Breast epithelium (tissue), 4 donors: ENCODE results near the gene MRPL33. TPM values are rescaled to one million over a fixed set of nuclear protein-coding genes. Genes with fewer than 3 reads are reported as not detected.

Experiments used
- DNase-seq, 2 donors: peaks; one replicate each; pipeline ENCODE4 v3.0.0-alpha.2; 2019; ENCODE audit warnings: low spot score in 2 of 2
- H3K27ac ChIP-seq, 2 donors: fragments of 200-600 bp; sonication (generic) in 1 of 2; one replicate each; pipeline ENCODE4 v1.5.1; 2016 to 2019; ENCODE audit warnings: mild to moderate bottlenecking in 1 of 2
- H3K27me3 ChIP-seq, 2 donors: fragments of 200-600 bp; sonication (generic) in 1 of 2; one replicate each; pipeline versions ENCODE4 v1.5.1 to v1.6.0; 2017 to 2019; ENCODE audit warnings: control low read depth in 1 of 2, mild to moderate bottlenecking in 1 of 2
- H3K36me3 ChIP-seq: fragments of 200-600 bp; one replicate; pipeline ENCODE4 v1.5.1; 2019
- H3K4me1 ChIP-seq, 2 donors: fragments of 200-600 bp; sonication (generic); one replicate each; pipeline ENCODE4 v1.5.1; 2016 to 2019; ENCODE audit warnings: control low read depth in 1 of 2
- H3K4me3 ChIP-seq, 3 donors: fragments of 200-600 bp; sonication (generic); 1 replicate in 2 of 3; 2 replicates in 1 of 3; pipeline ENCODE4 v1.5.1; 2016 to 2019; ENCODE audit warnings: mild to moderate bottlenecking in 3 of 3, moderate library complexity in 2 of 3
- H3K9me3 ChIP-seq, 2 donors: fragments of 200-600 bp; sonication (generic) in 1 of 2; one replicate each; pipeline ENCODE4 v1.5.1; 2016 to 2019; ENCODE audit warnings: control low read depth in 1 of 2
- POLR2A ChIP-seq: fragments of 450-650 bp; IDR thresholded peaks from one replicate; pipeline ENCODE4 v1.6.1; 2016; ENCODE audit warnings: antibody characterized with exemption, mild to moderate bottlenecking, moderate library complexity
- POLR2AphosphoS5 ChIP-seq, 3 donors: sonication (generic); formaldehyde crosslinking; IDR thresholded peaks; one replicate each; pipeline ENCODE4 v1.6.1; 2017; ENCODE audit warnings: antibody characterized with exemption in 3 of 3
- intact Hi-C: fragments of 100-400 bp; cut with DNase I; formaldehyde crosslinking; loops from one replicate; pipeline ENCODE4 v1.15.1; 2023; ENCODE audit warnings: low total_unique reads
- total RNA-seq, 3 donors: library from RNA; depleted of rRNA; stranded (reverse); fragments of >200 nt; gene quantifications; one replicate each; pipeline ENCODE4 v1.1.0, GENCODE V29; 2016
- TF ChIP-seq, protein P1 (sequence below), 3 donors: fragments of 450-650 bp; IDR thresholded peaks; one replicate each; pipeline ENCODE4 v1.5.1; 2016 to 2017; ENCODE audit warnings: antibody characterized with exemption in 3 of 3, mild to moderate bottlenecking in 3 of 3, moderate library complexity in 3 of 3

Gene MRPL33
- total RNA-seq, 3 donors from 2014 or later = 88.2 to 93.3 (median 89.7) TPM

DNA sequence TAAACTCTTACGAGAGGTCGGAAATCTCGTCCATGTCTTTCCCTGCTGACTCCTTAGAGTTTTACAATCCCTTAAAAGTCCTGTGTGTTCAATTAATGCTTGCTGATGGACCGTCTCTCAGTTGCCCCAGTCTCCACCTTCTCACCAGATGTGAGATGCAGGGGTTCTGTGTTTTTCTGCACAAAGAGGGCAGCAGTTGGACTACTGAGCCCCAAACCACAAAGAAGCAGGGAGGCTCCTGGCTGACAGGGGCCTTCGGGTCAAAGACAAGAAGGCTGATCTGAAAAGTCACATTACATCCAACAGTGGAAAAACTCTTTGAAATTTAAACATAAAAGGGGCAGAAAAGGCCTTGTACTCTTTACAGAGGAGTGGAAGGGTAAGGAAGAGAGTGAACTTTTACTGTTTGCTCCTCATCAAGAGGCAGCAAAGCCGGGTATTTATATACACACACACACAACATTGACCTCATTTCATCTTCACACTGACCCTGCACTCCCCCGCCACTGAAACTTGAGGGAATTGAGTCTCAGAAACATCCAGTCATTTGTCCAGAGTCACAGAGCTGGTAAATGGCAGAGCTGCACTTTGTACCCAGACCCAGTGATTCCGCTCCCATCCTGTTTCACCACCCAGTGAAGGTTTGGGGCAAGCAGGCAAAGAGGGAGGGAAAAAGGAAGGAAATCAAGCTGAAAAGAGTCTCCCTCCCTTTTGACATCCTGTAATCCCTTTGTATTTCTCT lies 23.7 kb downstream of the MRPL33 start:
- Histone ChIP-seq H3K36me3 (no peaks in the 10 kb centered on the region), H3K4me3 (no peak overlapping the region), H3K9me3 (no peaks in the 10 kb centered on the region), H3K27ac (peak overlapping the region in 1 of 2 donors; percentile 66), H3K4me1 (peaks cover 0 to 5% of the 10 kb centered on the region in 2 donors), H3K27me3 (no peaks in the 10 kb centered on the region)
- intact Hi-C loops = no loop called here
- TF ChIP-seq POLR2AphosphoS5 (IDR thresholded peaks at IDR 0.05) = no peak
- no peak for TF ChIP-seq POLR2A
- TF ChIP-seq, protein P1, sequence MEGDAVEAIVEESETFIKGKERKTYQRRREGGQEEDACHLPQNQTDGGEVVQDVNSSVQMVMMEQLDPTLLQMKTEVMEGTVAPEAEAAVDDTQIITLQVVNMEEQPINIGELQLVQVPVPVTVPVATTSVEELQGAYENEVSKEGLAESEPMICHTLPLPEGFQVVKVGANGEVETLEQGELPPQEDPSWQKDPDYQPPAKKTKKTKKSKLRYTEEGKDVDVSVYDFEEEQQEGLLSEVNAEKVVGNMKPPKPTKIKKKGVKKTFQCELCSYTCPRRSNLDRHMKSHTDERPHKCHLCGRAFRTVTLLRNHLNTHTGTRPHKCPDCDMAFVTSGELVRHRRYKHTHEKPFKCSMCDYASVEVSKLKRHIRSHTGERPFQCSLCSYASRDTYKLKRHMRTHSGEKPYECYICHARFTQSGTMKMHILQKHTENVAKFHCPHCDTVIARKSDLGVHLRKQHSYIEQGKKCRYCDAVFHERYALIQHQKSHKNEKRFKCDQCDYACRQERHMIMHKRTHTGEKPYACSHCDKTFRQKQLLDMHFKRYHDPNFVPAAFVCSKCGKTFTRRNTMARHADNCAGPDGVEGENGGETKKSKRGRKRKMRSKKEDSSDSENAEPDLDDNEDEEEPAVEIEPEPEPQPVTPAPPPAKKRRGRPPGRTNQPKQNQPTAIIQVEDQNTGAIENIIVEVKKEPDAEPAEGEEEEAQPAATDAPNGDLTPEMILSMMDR (IDR thresholded peaks at IDR 0.05) = no peak
- DNase-seq = no peak

GRCh38 chr2:27795868-27796277 lies 24.4 kb downstream of the MRPL33 start:
- Histone ChIP-seq H3K4me1 (peaks cover 0 to 5% of the 10 kb centered on the region in 2 donors), H3K9me3 (no peaks in the 10 kb centered on the region), H3K27ac (peak overlapping the region in 1 of 2 donors; percentile 66), H3K36me3 (no peaks in the 10 kb centered on the region), H3K4me3 (no peak overlapping the region), H3K27me3 (no peaks in the 10 kb centered on the region)
- DNase-seq = no peak
- TF ChIP-seq POLR2A (no peak), POLR2AphosphoS5 (IDR thresholded peaks at IDR 0.05) (no peak)
- TF ChIP-seq, protein P1 (IDR thresholded peaks at IDR 0.05) = no peak
- intact Hi-C loops = no loop called here

GRCh38 chr2:27796791-27797765 lies 25.6 kb downstream of the MRPL33 start:
- Histone ChIP-seq H3K36me3 (no peaks in the 10 kb centered on the region), H3K9me3 (no peaks in the 10 kb centered on the region), H3K27ac (peak overlapping the region in 1 of 2 donors; percentile 61), H3K4me3 (no peak overlapping the region), H3K27me3 (no peaks in the 10 kb centered on the region), H3K4me1 (peaks cover 0 to 5% of the 10 kb centered on the region in 2 donors)
- intact Hi-C loops = no loop called here
- DNase-seq = no peak
- TF ChIP-seq POLR2A (no peak), POLR2AphosphoS5 (IDR thresholded peaks at IDR 0.05) (no peak)
- TF ChIP-seq, protein P1 (IDR thresholded peaks at IDR 0.05) = no peak

- Histone ChIP-seq H3K4me3 (no peak overlapping the region), H3K36me3 (no peaks in the 10 kb centered on the region), H3K27ac (peak overlapping the region in 1 of 2 donors; percentile 88), H3K9me3 (no peaks in the 10 kb centered on the region), H3K4me1 (peaks cover 0 to 5% of the 10 kb centered on the region in 2 donors), H3K27me3 (no peaks in the 10 kb centered on the region)
- TF ChIP-seq POLR2AphosphoS5 (IDR thresholded peaks at IDR 0.05) (no peak), POLR2A (no peak)
- TF ChIP-seq, protein P1 (IDR thresholded peaks at IDR 0.05) = no peak
- intact Hi-C loops = no loop called here
- no peak for DNase-seq
These were observed 26.3 kb downstream of the MRPL33 start for GRCh38 chr2:27797841-27798240.
